Tibial nerve (tissue), 4 donors: ENCODE results near the gene SPOCK1.

Experiments used
- EP300 ChIP-seq, 2 donors: sonication (generic); formaldehyde crosslinking; IDR thresholded peaks; one replicate each; pipeline ENCODE4 v1.6.1; 2017; ENCODE audit warnings: antibody characterized with exemption in 2 of 2, mild to moderate bottlenecking in 1 of 2
- POLR2A ChIP-seq, 2 donors: fragments of 450-650 bp; IDR thresholded peaks; one replicate each; pipeline ENCODE4 v1.6.1; 2017; ENCODE audit warnings: antibody characterized with exemption in 2 of 2, mild to moderate bottlenecking in 2 of 2, moderate library complexity in 2 of 2
- TF ChIP-seq, protein P1 (sequence below), 5 experiments: fragments of 200-600 bp in 3 of 5; fragments of 450-650 bp in 2 of 5; sonication (generic) in 3 of 5; IDR thresholded peaks; one replicate each; pipeline ENCODE4 v1.5.1; 2016 to 2019; ENCODE audit warnings: antibody characterized with exemption in 5 of 5, mild to moderate bottlenecking in 3 of 5, moderate library complexity in 2 of 5

DNA sequence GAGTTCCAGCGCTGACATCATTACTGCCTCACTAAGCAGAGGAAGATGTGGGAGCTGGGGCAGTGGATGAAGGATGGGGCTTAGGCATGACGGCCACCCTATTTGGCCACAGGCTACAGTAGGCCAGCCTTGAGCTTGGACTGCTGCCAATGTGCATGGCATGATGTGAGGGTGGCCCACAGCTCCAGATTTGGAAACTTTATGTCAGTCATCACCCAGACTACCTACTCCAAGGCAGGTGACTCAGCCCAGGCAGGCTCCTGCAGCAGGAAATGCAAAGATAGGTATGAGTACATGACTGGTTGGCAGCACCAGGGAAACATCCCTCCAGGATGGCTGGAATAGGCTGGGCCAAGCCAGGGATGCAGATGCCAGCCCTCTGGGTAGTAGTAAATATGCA lies 303.6 kb downstream of the SPOCK1 start:
- TF ChIP-seq, protein P1, sequence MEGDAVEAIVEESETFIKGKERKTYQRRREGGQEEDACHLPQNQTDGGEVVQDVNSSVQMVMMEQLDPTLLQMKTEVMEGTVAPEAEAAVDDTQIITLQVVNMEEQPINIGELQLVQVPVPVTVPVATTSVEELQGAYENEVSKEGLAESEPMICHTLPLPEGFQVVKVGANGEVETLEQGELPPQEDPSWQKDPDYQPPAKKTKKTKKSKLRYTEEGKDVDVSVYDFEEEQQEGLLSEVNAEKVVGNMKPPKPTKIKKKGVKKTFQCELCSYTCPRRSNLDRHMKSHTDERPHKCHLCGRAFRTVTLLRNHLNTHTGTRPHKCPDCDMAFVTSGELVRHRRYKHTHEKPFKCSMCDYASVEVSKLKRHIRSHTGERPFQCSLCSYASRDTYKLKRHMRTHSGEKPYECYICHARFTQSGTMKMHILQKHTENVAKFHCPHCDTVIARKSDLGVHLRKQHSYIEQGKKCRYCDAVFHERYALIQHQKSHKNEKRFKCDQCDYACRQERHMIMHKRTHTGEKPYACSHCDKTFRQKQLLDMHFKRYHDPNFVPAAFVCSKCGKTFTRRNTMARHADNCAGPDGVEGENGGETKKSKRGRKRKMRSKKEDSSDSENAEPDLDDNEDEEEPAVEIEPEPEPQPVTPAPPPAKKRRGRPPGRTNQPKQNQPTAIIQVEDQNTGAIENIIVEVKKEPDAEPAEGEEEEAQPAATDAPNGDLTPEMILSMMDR (IDR thresholded peaks at IDR 0.05) = no peak
- no peak for TF ChIP-seq POLR2A (IDR thresholded peaks at IDR 0.05)
- no peak for TF ChIP-seq EP300 (IDR thresholded peaks at IDR 0.05)
